RWPE2 (cell line): ENCODE measurements around the gene MT4.
A peak's percentile ranks its signal among the peaks of the same experiment; 100 is the strongest.

Experiments
- ATAC-seq: fragments of 200-7000 bp; cut with Tn5 transposase; 3 replicates; pipeline ENCODE4 v1.9.1; 2021; ENCODE audit warnings: low read depth
- DNase-seq: peaks from one replicate; pipeline ENCODE4 v3.0.0-alpha.2; 2020; ENCODE audit warnings: low spot score
- H3K27ac ChIP-seq: fragments of 450-650 bp; 2 replicates; pipeline ENCODE4 v1.5.1; 2017; ENCODE audit warnings: mild to moderate bottlenecking; ENCODE audit not compliant: poor library complexity, severe bottlenecking
- H3K27me3 ChIP-seq: fragments of 250-450 bp; sonication (Bioruptor Pico); 2 replicates; pipeline ENCODE4 v1.5.1; 2021; ENCODE audit warnings: mild to moderate bottlenecking, moderate library complexity; ENCODE audit not compliant: insufficient read depth, poor library complexity, severe bottlenecking
- H3K36me3 ChIP-seq: fragments of 250-450 bp; sonication (Bioruptor Pico); 2 replicates; pipeline ENCODE4 v1.5.1; 2020; ENCODE audit warnings: low read depth, mild to moderate bottlenecking, moderate library complexity
- H3K4me1 ChIP-seq: fragments of 250-450 bp; sonication (Bioruptor Pico); 2 replicates; pipeline ENCODE4 v1.5.1; 2021; ENCODE audit warnings: mild to moderate bottlenecking, moderate library complexity; ENCODE audit not compliant: insufficient read depth, poor library complexity, severe bottlenecking
- H3K4me3 ChIP-seq: fragments of 250-450 bp; sonication (Bioruptor Pico); 2 replicates; pipeline ENCODE4 v1.5.1; 2021; ENCODE audit warnings: mild to moderate bottlenecking, moderate library complexity; ENCODE audit not compliant: severe bottlenecking
- H3K9me3 ChIP-seq: fragments of 250-450 bp; sonication (Bioruptor Pico); 2 replicates; pipeline ENCODE4 v1.5.1; 2021; ENCODE audit warnings: mild to moderate bottlenecking, moderate library complexity; ENCODE audit not compliant: severe bottlenecking
- CTCF ChIP-seq: fragments of 450-650 bp; IDR thresholded peaks from one replicate; pipeline ENCODE4 v1.5.1; 2017; ENCODE audit warnings: mild to moderate bottlenecking, moderate library complexity; ENCODE audit not compliant: poor library complexity, severe bottlenecking

The MT4 gene

GRCh38 chr16:56606071-56606475, 41.2 kb downstream of the MT4 start:
- no peak for TF ChIP-seq CTCF
- peak overlapping the region; percentile 100 for H3K27ac ChIP-seq
- no peak for DNase-seq
- ATAC-seq: peak; percentile 4; the same call in 1 of the 3 replicates
- no peak overlapping the region for H3K4me3 ChIP-seq
- H3K27me3 ChIP-seq: no peaks in the 10 kb centered on the region
- H3K9me3 ChIP-seq: no peaks in the 10 kb centered on the region
- peaks cover 36% of the 10 kb centered on the region for H3K4me1 ChIP-seq
- H3K36me3 ChIP-seq: peaks cover 17% of the 10 kb centered on the region

GRCh38 chr16:56606476-56607108, 41.7 kb downstream of the MT4 start:
- Histone ChIP-seq H3K36me3 (peaks cover 17% of the 10 kb centered on the region), H3K27ac (peak overlapping the region; percentile 100), H3K4me3 (peak overlapping the region; percentile 2), H3K27me3 (no peaks in the 10 kb centered on the region), H3K9me3 (no peaks in the 10 kb centered on the region), H3K4me1 (peaks cover 41% of the 10 kb centered on the region)
- DNase-seq (no peak), ATAC-seq (peak; percentile 5)
- TF ChIP-seq CTCF: no peak

GRCh38 chr16:56607109-56607618, 42.3 kb downstream of the MT4 start:
- peak overlapping the region; percentile 100 for H3K27ac ChIP-seq
- no peaks in the 10 kb centered on the region for H3K27me3 ChIP-seq
- no peak for TF ChIP-seq CTCF
- H3K9me3 ChIP-seq: no peaks in the 10 kb centered on the region
- peak; percentile 66 for ATAC-seq
- peak; percentile 99 for DNase-seq
- peaks cover 17% of the 10 kb centered on the region for H3K36me3 ChIP-seq
- H3K4me1 ChIP-seq: peaks cover 43% of the 10 kb centered on the region
- peak overlapping the region; percentile 2 for H3K4me3 ChIP-seq

- Histone ChIP-seq H3K4me1 (peaks cover 48% of the 10 kb centered on the region), H3K4me3 (peak overlapping the region; percentile 54), H3K9me3 (no peaks in the 10 kb centered on the region), H3K36me3 (peaks cover 17% of the 10 kb centered on the region), H3K27me3 (no peaks in the 10 kb centered on the region), H3K27ac (peak overlapping the region; percentile 100)
- DNase-seq (no peak), ATAC-seq (no peak)
- TF ChIP-seq CTCF: no peak
Measured at GRCh38 chr16:56607675-56608042, 42.8 kb downstream of the MT4 start.
